ENCODE measurements around the gene CALM1.
A peak's percentile ranks its signal among the peaks of the same experiment; 100 is the strongest.

CALM1 gene

GRCh38 chr14:90396341-90397339 lies at the start of gene CALM1:
CALM1 (plus strand) TSS chr14:90397029; CDS start chr14:90397231, 202 bp downstream.
- DNase-seq (ENCODE audit: low read depth in 2 of 2), result peak; percentile 93 to 96

GRCh38 chr14:90348270-90348669 lies 48.6 kb upstream of the CALM1 start:
- DNase-seq (ENCODE audit: low read depth in 2 of 2), result no peak

DNA sequence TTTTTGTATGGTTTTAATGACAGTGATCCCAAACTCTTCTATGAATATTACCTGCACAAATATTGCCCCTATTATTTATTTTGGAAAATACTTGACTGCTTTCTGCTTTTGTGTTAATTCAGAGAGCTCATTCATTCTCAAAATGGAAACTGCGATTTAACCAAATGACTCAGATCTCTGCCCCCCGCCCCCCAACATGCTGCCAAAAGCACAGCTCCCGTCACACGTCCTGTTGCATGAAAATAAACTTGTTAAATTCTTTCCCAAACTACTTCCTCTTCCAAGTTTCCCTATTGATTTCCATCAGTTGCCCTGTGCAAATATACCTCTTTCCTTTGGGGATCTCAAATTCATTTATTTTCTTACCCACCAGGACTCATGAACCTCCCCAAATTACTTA lies 47.1 kb upstream of the CALM1 start:
- peak in 1 of 2 donors; percentile 6 for DNase-seq (ENCODE audit: low read depth in 2 of 2)

- DNase-seq (ENCODE audit: low read depth in 2 of 2), result no peak
These were observed 42.1 kb upstream of the CALM1 start for GRCh38 chr14:90354551-90355298.

GRCh38 chr14:90355540-90356518 lies 41.0 kb upstream of the CALM1 start:
- DNase-seq (ENCODE audit: low read depth in 2 of 2), result no peak

DNA sequence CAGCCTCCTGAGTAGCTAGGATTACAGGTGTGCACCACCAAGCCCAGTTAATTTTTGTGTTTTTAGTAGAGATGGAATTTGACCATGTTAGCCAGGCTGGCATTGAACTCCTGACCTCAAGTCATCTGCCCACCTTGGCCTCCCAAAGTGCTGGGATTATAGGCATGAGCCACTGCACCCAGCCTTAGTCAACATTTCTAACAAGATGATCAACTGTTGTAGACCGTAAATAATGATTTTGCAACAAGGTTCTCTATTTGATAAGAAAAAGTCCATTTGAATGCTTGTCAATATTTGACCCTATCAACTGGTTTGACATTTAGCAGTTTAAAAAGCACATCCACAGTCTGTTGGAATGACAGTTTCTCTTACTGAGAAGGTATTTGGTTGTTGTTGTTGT lies 39.9 kb upstream of the CALM1 start:
- no peak for DNase-seq (ENCODE audit: low read depth in 2 of 2)

DNA sequence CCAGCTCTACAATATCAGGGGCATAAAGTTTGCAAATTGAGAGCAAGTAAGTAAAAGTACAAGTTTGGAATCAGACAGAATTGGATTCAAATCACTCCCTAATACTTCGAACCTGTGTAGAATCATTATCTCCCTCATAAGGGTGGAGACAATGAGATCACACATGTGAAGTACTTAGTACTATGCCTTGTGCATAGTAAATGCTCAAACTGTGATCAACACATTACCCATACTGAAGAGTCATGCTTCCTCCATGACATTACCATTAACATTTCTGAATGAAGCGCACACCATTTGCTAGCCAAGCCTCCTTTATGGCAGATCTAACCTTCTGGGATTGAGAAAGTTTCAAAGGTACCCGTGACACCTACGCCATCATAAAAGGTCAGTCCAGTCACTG lies 38.5 kb upstream of the CALM1 start:
- no peak for DNase-seq (ENCODE audit: low read depth in 2 of 2)

DNA sequence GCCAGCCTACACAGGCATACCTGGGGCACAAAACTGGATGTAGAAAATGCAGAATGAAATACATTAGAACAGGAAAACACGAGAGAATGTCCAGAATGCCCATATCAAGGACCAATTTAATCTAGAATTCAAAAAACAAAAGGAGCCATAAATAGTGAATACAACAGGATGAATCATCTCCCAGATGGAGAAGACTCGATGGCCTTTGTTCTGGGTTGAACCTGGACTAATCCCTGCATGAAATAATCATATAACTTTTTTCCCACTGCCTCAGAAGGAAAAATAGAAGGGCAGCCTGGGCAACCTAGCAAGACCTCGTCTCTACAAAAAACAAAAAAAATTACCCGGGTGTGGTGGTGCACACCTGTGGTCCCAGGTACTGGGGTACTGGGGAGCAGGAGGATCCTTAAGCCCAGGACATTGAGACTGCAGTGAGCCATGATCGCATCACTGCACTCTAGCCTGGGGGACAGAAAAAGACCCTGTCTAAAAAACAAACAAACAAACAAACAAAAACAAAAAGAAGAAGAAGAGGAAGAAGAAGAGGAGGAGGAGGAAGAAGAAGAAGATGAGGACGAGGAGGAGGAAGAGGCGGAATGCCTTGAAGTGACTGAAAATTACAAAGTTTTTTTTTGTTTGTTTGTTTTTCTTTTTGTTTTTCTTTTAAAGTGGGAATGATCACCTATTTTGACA lies 34.8 kb upstream of the CALM1 start:
- no peak for DNase-seq (ENCODE audit: low read depth in 2 of 2)

DNA sequence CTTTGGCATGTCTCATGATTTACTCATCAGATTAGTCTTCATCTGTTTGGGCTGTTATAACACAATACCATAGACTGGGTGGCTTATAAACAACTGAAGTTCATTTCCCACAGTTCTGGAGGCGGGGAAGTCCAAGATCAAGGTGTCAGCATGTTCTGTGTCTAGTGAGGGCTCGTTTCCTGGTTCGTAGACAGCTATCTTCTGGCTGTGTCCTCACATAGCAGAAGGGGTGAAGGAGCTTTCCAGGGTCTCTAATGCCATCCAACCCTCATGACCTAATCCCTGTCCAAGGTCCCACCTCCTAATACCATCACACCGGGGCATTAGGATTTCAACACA lies 34.3 kb upstream of the CALM1 start:
- DNase-seq (ENCODE audit: low read depth in 2 of 2), result no peak

DNA sequence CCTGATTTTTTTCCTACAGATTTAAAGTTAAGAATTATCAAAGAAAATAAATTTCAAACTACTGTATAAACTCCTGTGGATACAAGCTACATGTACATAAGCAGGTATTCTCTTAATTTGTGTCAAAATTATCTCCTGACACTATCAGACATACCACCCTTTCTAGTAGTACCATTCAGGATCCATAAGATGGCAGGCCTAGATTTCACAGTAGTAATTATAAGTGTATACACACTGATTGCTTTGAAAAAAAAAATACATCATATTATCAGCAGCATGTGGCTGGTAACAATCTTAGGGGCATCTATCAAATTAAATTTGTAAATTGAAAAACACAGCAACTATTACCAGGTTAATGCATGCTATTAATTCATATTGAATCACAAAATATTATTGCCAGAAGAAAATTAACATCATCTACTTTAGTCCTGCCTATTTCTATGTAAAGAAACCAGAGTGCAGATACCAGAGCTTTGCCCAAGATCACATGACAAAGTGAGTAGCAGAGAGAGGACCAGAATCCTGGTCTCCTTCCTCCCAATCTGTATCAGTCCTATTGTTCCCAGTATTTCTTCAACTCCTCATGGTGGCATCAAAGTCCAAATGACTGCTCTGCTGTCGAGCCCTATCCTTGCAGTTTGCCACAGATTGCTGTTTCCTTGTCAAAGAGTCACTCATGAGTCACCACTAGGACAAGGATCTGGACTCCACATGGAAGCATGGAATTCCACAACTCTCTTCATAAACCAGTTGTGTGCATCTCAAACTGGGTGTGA lies 27.7 kb upstream of the CALM1 start:
- no peak for DNase-seq (ENCODE audit: low read depth in 2 of 2)

DNA sequence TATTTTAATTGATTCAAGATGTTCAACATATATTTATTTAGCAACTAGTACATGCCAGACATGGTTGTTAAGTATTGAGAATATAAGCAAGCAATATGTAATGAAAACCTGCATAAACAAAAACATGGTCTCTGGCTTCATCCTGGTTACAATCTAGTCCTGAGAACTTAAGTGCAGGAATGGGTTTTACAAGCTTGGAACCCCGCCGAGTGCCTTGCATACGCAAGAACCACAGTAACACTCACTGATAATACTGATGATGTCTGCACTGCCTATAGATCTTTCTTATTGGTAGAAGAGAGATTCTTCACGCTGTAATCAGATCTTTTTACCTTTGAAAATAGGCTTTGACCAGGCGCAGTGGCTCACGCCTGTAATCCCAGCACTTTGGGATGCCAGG lies 22.9 kb upstream of the CALM1 start:
- no peak for DNase-seq (ENCODE audit: low read depth in 2 of 2)

DNA sequence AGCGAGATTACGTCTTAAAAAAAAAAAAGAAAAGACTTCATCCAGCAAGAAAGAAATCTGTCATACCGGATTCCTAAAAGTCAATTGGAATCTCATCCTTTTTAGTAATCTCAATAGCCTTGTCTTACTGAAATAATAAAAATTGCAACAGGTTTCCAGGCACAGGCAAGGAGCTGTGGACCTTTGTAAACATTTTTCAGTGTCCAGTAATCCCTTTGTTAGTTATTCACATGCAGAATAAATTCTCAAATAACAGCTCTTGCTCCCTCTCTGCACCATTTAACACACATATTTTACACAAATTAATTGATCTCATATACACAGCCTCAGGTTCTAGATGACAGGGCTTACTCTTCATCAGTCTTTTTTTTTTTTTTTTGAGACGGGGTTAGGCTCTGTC lies 22.0 kb upstream of the CALM1 start:
- no peak for DNase-seq (ENCODE audit: low read depth in 2 of 2)

GRCh38 chr14:90375934-90376333 lies 20.9 kb upstream of the CALM1 start:
- no peak for DNase-seq (ENCODE audit: low read depth in 2 of 2)

- DNase-seq (ENCODE audit: low read depth in 2 of 2), result no peak
These were observed 18.6 kb upstream of the CALM1 start for GRCh38 chr14:90378249-90378648.

GRCh38 chr14:90379106-90379505 lies 17.7 kb upstream of the CALM1 start:
- no peak for DNase-seq (ENCODE audit: low read depth in 2 of 2)

DNA sequence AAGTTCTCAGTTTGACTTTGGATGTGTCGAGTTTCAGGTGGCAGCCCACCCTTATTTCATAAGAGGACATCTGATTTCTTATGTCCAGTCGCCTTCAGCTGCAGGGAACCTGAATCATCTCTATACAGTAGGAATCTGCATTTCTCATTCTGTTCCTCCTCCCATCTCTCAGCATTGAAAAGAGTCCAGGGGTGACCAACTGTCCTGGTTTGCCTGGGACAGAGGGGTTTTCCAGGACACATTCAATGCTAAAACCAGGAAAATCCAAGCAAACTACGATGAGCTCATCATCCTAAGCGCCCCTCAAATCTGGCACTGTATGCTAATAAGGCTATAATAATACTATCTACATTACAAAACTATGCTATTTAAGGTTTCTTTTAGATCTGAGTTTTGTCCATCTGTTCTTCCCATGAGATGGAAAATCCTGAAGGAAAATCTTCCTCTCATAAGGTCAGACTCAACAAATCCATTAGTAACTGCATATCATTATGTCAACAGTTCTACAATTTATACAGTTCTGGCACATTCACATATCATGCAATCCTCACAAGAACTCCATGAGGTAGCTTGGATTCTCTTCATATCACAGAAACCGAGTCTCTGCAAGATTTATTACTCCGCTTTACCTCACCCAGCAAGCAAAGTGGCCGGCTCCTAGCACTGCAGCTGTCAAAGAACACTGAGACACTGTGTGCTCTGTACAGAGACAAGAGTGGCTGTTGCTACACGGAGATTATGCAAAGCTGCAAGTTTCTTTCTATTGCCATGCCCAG lies 15.6 kb upstream of the CALM1 start:
- DNase-seq (ENCODE audit: low read depth in 2 of 2), result no peak

DNA sequence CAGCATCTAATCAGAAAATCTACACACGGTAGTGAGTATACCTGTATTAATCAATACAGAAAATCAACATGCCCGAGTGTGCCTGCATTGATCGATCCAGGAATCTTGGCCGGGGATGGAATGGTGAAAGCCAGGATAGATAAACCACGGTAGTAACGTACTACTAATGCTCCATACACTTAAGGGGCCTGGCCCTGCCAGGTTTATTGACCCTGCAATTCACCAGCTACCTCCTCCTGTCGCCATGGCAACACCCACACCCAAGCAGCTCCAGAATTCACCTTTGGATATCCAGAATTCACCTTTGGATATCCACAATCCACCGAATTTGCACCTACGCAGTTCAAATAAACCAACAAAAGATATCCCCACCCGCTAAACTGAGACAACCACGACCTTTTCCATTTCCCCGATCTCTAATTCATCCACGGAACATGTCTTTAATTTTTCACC lies 14.8 kb upstream of the CALM1 start:
- DNase-seq (ENCODE audit: low read depth in 2 of 2), result no peak

- peak; percentile 55 to 56 for DNase-seq (ENCODE audit: low read depth in 2 of 2)
These were observed 14.2 kb upstream of the CALM1 start for GRCh38 chr14:90382491-90383125.
